ENCODE data around the gene FNBP1L. TPM values are rescaled to one million over a fixed set of nuclear protein-coding genes. Genes with fewer than 3 reads are reported as not detected.

The FNBP1L gene
- total RNA-seq, 1 donor from 2014 or later, result 40.6 TPM

DNA sequence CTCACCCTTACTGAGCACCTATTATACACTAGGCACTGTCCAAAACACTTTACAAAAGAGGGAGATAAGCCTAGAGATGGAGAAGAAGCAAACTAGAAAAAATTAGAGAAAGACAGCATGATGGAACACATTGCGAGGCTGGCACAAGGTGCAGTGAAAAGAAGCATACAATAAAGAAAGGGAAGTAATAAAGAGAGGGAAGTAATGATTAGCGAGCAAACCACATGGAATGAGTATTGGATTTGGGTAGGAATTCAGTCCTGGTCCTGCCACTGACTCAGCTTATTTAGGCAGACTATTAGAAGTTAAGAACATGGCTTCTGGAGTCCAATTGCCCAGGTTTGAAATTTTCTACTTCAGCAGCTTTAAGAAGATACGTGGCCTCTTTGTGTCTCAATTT lies 32.6 kb upstream of the FNBP1L start:
- no peaks in the 10 kb centered on the region for H3K36me3 ChIP-seq
- no peaks in the 10 kb centered on the region for H3K27me3 ChIP-seq (ENCODE audit: low read depth)
- intact Hi-C loops (cut with DNase I), result no loop called here
- no peak overlapping the region for H3K27ac ChIP-seq
- no peak overlapping the region for H3K4me3 ChIP-seq
- TF ChIP-seq, protein P1, sequence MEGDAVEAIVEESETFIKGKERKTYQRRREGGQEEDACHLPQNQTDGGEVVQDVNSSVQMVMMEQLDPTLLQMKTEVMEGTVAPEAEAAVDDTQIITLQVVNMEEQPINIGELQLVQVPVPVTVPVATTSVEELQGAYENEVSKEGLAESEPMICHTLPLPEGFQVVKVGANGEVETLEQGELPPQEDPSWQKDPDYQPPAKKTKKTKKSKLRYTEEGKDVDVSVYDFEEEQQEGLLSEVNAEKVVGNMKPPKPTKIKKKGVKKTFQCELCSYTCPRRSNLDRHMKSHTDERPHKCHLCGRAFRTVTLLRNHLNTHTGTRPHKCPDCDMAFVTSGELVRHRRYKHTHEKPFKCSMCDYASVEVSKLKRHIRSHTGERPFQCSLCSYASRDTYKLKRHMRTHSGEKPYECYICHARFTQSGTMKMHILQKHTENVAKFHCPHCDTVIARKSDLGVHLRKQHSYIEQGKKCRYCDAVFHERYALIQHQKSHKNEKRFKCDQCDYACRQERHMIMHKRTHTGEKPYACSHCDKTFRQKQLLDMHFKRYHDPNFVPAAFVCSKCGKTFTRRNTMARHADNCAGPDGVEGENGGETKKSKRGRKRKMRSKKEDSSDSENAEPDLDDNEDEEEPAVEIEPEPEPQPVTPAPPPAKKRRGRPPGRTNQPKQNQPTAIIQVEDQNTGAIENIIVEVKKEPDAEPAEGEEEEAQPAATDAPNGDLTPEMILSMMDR (IDR thresholded peaks at IDR 0.05), result no peak
- H3K9me3 ChIP-seq, result no peaks in the 10 kb centered on the region
- DNase-seq (no peak), ATAC-seq (no peak)
- H3K4me1 ChIP-seq, result no peaks in the 10 kb centered on the region

DNA sequence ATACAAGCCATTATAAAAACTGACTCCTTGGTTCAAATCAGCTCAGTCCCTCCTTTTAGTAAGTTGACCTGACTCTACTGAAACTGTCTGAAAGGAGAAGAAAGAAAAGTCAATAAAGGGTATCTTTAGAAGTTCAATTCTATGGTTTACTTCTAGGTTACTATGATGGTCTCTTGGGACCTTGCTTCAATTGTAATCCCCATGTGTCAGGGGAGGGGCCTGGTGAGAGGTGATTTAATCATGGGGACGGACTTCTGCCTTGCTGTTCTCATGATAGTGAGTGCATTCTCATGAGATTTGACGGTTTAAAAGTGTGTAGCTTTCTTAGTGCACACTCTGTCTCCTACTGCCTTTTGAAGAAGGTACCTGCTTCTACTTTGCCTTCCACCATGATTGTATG lies 31.7 kb upstream of the FNBP1L start:
- Histone ChIP-seq H3K27me3 (ENCODE audit: low read depth) (no peaks in the 10 kb centered on the region), H3K4me3 (no peak overlapping the region), H3K4me1 (no peaks in the 10 kb centered on the region), H3K9me3 (no peaks in the 10 kb centered on the region), H3K27ac (no peak overlapping the region), H3K36me3 (no peaks in the 10 kb centered on the region)
- TF ChIP-seq, protein P1 (IDR thresholded peaks at IDR 0.05), result no peak
- DNase-seq (no peak), ATAC-seq (no peak)
- intact Hi-C loops (cut with DNase I), result no loop called here

DNA sequence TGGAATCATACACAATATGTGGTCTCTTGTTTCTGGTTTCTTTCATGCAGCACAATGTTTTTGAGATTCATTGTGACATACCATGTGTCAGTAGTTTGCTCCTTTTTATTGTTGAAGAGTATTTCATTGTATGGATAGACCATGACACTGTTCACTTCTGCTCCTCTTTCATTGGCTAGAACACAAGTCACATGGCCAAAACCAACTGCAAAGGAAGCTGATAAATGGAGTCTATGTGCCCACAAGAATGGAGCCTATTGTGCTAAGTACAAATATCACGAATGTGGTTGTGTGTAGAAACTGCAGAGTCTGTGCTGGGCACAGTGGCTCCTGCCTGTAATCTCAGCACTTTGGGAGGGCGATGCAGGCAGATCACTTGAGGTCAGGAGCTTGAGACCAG lies 28.6 kb upstream of the FNBP1L start:
- intact Hi-C loops (cut with DNase I), result no loop called here

DNA sequence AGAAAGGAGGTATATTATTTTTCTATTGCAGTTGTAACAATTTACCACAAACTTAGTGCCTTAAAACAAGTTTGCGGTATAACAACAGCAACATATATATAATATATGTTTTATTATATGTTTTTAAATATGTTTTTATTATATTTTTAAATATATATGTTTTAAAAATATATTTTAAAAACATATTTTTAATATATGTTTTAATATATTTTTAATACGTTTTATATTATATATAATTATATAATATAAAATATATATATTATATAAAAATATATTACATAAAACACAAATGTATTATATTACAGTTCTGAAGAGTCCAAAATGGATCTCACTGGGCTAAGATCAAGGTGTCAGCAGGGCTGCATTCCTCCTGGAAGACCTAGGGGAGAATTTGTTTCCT lies 27.5 kb upstream of the FNBP1L start:
- intact Hi-C loops (cut with DNase I), result no loop called here
- TF ChIP-seq, protein P1 (IDR thresholded peaks at IDR 0.05), result no peak
- H3K36me3 ChIP-seq, result no peaks in the 10 kb centered on the region
- H3K27me3 ChIP-seq (ENCODE audit: low read depth), result no peaks in the 10 kb centered on the region
- H3K9me3 ChIP-seq, result no peaks in the 10 kb centered on the region
- H3K4me3 ChIP-seq, result no peak overlapping the region
- DNase-seq, result no peak
- no peak for ATAC-seq
- H3K27ac ChIP-seq, result no peak overlapping the region
- no peaks in the 10 kb centered on the region for H3K4me1 ChIP-seq

More for the DNA sequence above, 28.6 kb upstream of the FNBP1L start:
- TF ChIP-seq, protein P1 (IDR thresholded peaks at IDR 0.05), result no peak
- Histone ChIP-seq H3K4me3 (no peak overlapping the region), H3K36me3 (no peaks in the 10 kb centered on the region), H3K4me1 (no peaks in the 10 kb centered on the region), H3K27me3 (ENCODE audit: low read depth) (no peaks in the 10 kb centered on the region), H3K27ac (no peak overlapping the region), H3K9me3 (no peaks in the 10 kb centered on the region)
- DNase-seq (no peak), ATAC-seq (no peak)

DNA sequence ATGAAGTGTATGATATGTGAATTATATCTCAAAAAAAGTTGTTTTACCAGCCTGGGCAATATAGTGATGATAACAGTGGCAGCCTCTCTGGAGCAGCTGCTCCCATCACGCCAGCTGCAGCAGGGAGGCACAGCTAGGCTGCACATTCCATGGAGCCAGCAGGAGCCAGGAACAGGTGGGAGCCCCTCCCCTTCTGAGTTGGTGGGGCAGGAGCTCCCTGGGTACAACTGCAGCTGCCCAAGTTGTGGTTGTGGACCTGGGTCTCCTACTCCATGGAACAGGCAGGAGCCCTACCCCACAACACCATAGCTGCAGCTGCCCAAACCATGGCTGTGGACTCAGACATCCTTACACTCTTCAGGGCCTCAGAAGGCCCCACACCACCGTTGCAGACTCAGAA lies 21.7 kb upstream of the FNBP1L start:
- Histone ChIP-seq H3K27ac (no peak overlapping the region), H3K9me3 (no peaks in the 10 kb centered on the region), H3K36me3 (no peaks in the 10 kb centered on the region), H3K4me1 (no peaks in the 10 kb centered on the region), H3K4me3 (no peak overlapping the region), H3K27me3 (ENCODE audit: low read depth) (no peaks in the 10 kb centered on the region)
- ATAC-seq (no peak), DNase-seq (no peak)
- intact Hi-C loops (cut with DNase I), result no loop called here
- TF ChIP-seq, protein P1 (IDR thresholded peaks at IDR 0.05), result no peak

DNA sequence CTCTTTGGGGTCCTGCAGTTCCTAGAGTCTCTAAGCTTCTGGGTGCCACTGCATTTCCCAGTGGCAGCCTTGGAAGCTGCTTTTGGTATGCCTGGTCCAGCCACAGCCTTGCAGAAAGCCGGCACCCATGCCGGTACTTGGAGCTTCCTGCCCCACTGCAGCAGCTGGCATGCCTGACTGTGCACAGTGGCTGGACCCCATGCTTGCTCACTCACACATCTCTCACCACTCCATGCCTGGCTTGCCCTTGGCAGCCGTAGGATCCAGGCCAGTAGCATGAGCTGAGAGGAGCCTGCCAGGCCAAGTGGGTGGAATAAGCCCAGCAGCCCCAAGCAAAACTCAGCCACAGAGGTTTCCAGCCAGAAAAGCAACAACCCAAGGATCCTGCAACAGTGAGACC lies 20.3 kb upstream of the FNBP1L start:
- no peak overlapping the region for H3K27ac ChIP-seq
- TF ChIP-seq, protein P1 (IDR thresholded peaks at IDR 0.05), result no peak
- H3K9me3 ChIP-seq, result no peaks in the 10 kb centered on the region
- ATAC-seq, result peak in 1 of 2 donors; percentile 11
- intact Hi-C loops (cut with DNase I), result no loop called here
- H3K4me3 ChIP-seq, result no peak overlapping the region
- no peaks in the 10 kb centered on the region for H3K4me1 ChIP-seq
- H3K27me3 ChIP-seq (ENCODE audit: low read depth), result no peaks in the 10 kb centered on the region
- H3K36me3 ChIP-seq, result no peaks in the 10 kb centered on the region
- no peak for DNase-seq

Measured in lower lobe of right lung (tissue), 2 donors.